ENCODE results near the gene CD302. TPM values are rescaled to one million over a fixed set of nuclear protein-coding genes. Genes with fewer than 3 reads are reported as not detected.

Gene CD302
- total RNA-seq, 1 donor from 2014 or later = 1.1 TPM

DNA sequence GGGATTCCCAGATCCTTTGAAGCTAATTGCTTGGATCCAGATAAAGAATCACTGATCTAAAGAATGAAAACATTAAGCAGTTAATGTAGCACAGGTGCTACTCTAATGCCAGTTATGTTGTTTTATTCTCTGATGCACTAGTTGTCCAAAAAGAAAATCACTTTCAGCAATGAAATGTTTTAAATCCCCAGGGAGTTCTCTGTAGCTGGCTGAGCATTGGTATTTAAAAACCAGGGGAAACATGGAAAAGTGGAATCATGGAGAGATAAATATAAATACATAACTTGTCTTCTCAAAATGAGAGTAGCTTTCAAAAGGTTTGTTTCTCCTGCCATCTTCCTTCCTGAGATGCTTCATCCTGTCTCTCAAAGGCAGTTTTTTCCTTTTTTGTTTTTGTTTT lies 37.7 kb downstream of the CD302 start:
- Mint-ChIP-seq H3K9me3 (no peaks in the 10 kb centered on the region), H3K36me3 (peaks cover 37% of the 10 kb centered on the region), H3K4me3 (no peak overlapping the region), H3K4me1 (no peaks in the 10 kb centered on the region), H3K27me3 (ENCODE audit: insufficient read depth, low read depth) (no peaks in the 10 kb centered on the region), H3K27ac (no peak overlapping the region)
- TF ChIP-seq EZH2 (IDR thresholded peaks at IDR 0.05) = no peak
- TF ChIP-seq EZH2phosphoT487 (IDR thresholded peaks at IDR 0.05) = no peak
- TF ChIP-seq, protein P1, sequence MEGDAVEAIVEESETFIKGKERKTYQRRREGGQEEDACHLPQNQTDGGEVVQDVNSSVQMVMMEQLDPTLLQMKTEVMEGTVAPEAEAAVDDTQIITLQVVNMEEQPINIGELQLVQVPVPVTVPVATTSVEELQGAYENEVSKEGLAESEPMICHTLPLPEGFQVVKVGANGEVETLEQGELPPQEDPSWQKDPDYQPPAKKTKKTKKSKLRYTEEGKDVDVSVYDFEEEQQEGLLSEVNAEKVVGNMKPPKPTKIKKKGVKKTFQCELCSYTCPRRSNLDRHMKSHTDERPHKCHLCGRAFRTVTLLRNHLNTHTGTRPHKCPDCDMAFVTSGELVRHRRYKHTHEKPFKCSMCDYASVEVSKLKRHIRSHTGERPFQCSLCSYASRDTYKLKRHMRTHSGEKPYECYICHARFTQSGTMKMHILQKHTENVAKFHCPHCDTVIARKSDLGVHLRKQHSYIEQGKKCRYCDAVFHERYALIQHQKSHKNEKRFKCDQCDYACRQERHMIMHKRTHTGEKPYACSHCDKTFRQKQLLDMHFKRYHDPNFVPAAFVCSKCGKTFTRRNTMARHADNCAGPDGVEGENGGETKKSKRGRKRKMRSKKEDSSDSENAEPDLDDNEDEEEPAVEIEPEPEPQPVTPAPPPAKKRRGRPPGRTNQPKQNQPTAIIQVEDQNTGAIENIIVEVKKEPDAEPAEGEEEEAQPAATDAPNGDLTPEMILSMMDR (IDR thresholded peaks at IDR 0.05) = no peak
- H3K27ac ChIP-seq = no peak overlapping the region
- H3K79me2 ChIP-seq (ENCODE audit: low read depth) = peaks cover 31% of the 10 kb centered on the region
- no peaks in the 10 kb centered on the region for H3K27me3 ChIP-seq
- no peak overlapping the region for H2AFZ ChIP-seq (replicated peaks)
- no peak overlapping the region for H3K9ac ChIP-seq
- H4K20me1 ChIP-seq (ENCODE audit: low read depth) = peaks cover 34% of the 10 kb centered on the region
- H3K36me3 ChIP-seq = peaks cover 34% of the 10 kb centered on the region
- DNase-seq (ENCODE audit: low spot score) = no peak
- H3K4me1 ChIP-seq = no peaks in the 10 kb centered on the region
- no peak overlapping the region for H3K4me2 ChIP-seq
- H3K9me3 ChIP-seq (ENCODE audit: low read depth) = no peaks in the 10 kb centered on the region
- H3F3A ChIP-seq (ENCODE audit: low read depth) = peaks cover 13% of the 10 kb centered on the region
- H3K4me3 ChIP-seq = no peak overlapping the region

DNA sequence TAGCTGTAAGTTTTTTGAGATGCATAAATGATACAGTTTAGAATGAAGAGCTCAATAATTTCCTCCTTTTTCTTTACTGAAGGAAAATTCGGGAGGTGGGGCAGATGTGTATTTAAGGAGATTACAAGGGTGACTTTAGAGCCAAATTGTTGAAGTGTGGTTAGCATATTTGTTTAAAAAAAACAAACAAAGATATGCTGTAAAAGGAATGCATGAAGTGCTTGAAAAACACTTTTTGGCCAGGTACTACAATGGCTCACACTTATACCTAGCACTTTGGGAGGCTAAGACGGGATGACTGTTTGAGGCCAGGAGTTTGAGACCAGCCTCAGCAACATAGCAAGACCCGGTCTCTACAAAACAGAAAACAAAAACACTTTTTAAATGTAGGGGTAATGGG lies 38.4 kb downstream of the CD302 start:
- peaks cover 38% of the 10 kb centered on the region for H3K79me2 ChIP-seq (ENCODE audit: low read depth)
- peaks cover 41% of the 10 kb centered on the region for H4K20me1 ChIP-seq (ENCODE audit: low read depth)
- no peaks in the 10 kb centered on the region for H3K27me3 ChIP-seq
- H3K4me3 ChIP-seq = no peak overlapping the region
- no peaks in the 10 kb centered on the region for H3K4me1 Mint-ChIP-seq
- H3K36me3 ChIP-seq = peaks cover 33% of the 10 kb centered on the region
- H3K4me1 ChIP-seq = no peaks in the 10 kb centered on the region
- no peaks in the 10 kb centered on the region for H3K27me3 Mint-ChIP-seq (ENCODE audit: insufficient read depth, low read depth)
- no peak for TF ChIP-seq EZH2 (IDR thresholded peaks at IDR 0.05)
- TF ChIP-seq EZH2phosphoT487 (IDR thresholded peaks at IDR 0.05) = no peak
- no peak overlapping the region for H3K27ac Mint-ChIP-seq
- peaks cover 10% of the 10 kb centered on the region for H3F3A ChIP-seq (ENCODE audit: low read depth)
- DNase-seq (ENCODE audit: low spot score) = no peak
- no peak overlapping the region for H3K9ac ChIP-seq
- no peak overlapping the region for H2AFZ ChIP-seq (replicated peaks)
- no peak overlapping the region for H3K27ac ChIP-seq
- no peak overlapping the region for H3K4me2 ChIP-seq
- H3K9me3 ChIP-seq (ENCODE audit: low read depth) = no peaks in the 10 kb centered on the region
- peaks cover 33% of the 10 kb centered on the region for H3K36me3 Mint-ChIP-seq
- no peaks in the 10 kb centered on the region for H3K9me3 Mint-ChIP-seq
- H3K4me3 Mint-ChIP-seq = no peak overlapping the region

DNA sequence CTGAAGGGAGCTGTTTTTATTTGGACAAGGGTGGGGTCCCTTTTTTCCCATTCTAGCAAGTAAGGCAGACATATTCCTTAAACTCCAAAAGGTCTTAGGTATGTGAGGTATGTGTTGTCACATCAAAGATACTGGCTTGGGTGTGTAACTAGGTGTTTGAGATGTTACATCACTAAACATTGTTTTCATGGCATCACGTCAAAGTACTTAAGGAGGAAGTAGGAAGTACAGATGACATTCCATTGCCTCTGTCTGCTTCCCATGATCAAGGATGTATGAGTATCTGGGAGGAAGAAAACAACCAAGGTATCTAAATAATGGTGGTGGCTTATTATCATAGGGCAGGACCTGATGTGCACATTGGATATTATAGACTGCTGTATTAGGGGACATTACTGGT lies 39.3 kb downstream of the CD302 start:
- Mint-ChIP-seq H3K36me3 (peaks cover 30% of the 10 kb centered on the region), H3K4me1 (no peaks in the 10 kb centered on the region), H3K9me3 (no peaks in the 10 kb centered on the region), H3K27ac (no peak overlapping the region), H3K4me3 (no peak overlapping the region), H3K27me3 (ENCODE audit: insufficient read depth, low read depth) (no peaks in the 10 kb centered on the region)
- peaks cover 17% of the 10 kb centered on the region for H3F3A ChIP-seq (ENCODE audit: low read depth)
- H3K9me3 ChIP-seq (ENCODE audit: low read depth) = no peaks in the 10 kb centered on the region
- no peaks in the 10 kb centered on the region for H3K4me1 ChIP-seq
- H2AFZ ChIP-seq (replicated peaks) = no peak overlapping the region
- peaks cover 47% of the 10 kb centered on the region for H3K79me2 ChIP-seq (ENCODE audit: low read depth)
- no peak for DNase-seq (ENCODE audit: low spot score)
- H3K9ac ChIP-seq = no peak overlapping the region
- H3K4me2 ChIP-seq = no peak overlapping the region
- no peak overlapping the region for H3K4me3 ChIP-seq
- H3K27ac ChIP-seq = no peak overlapping the region
- H3K36me3 ChIP-seq = peaks cover 31% of the 10 kb centered on the region
- peaks cover 50% of the 10 kb centered on the region for H4K20me1 ChIP-seq (ENCODE audit: low read depth)
- no peaks in the 10 kb centered on the region for H3K27me3 ChIP-seq
- TF ChIP-seq, protein P1 (IDR thresholded peaks at IDR 0.05) = no peak
- TF ChIP-seq EZH2 (IDR thresholded peaks at IDR 0.05) (no peak), EZH2phosphoT487 (IDR thresholded peaks at IDR 0.05) (no peak)

DNA sequence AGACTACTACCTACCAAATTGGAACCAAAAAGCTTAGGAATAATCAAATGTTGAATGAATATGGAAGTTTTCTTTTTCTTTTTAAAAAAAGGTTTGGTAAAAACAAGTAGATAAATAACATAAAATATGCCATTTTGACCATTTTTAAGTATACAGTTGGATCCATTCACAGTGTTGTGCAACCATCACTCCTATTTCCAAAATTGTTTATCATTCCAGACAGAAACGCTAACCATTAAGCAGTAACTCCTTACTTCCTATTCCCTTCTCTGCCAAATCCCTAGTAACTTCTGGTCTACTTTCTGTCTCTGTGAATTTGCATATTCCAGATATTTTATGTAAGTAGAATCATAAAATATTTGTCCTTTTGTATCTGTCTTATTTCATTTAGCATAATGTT lies 39.8 kb downstream of the CD302 start:
- no peaks in the 10 kb centered on the region for H3K27me3 Mint-ChIP-seq (ENCODE audit: insufficient read depth, low read depth)
- no peaks in the 10 kb centered on the region for H3K4me1 ChIP-seq
- H3K9me3 Mint-ChIP-seq = no peaks in the 10 kb centered on the region
- peaks cover 31% of the 10 kb centered on the region for H3K36me3 ChIP-seq
- no peaks in the 10 kb centered on the region for H3K4me1 Mint-ChIP-seq
- H3K27me3 ChIP-seq = no peaks in the 10 kb centered on the region
- DNase-seq (ENCODE audit: low spot score) = no peak
- peaks cover 29% of the 10 kb centered on the region for H3K36me3 Mint-ChIP-seq
- peaks cover 47% of the 10 kb centered on the region for H3K79me2 ChIP-seq (ENCODE audit: low read depth)
- TF ChIP-seq EZH2 (IDR thresholded peaks at IDR 0.05) (no peak), EZH2phosphoT487 (IDR thresholded peaks at IDR 0.05) (no peak)
- TF ChIP-seq, protein P1 (IDR thresholded peaks at IDR 0.05) = no peak
- H3F3A ChIP-seq (ENCODE audit: low read depth) = peaks cover 17% of the 10 kb centered on the region
- H3K4me3 ChIP-seq = no peak overlapping the region
- no peak overlapping the region for H2AFZ ChIP-seq (replicated peaks)
- no peak overlapping the region for H3K27ac ChIP-seq
- H3K4me3 Mint-ChIP-seq = no peak overlapping the region
- no peaks in the 10 kb centered on the region for H3K9me3 ChIP-seq (ENCODE audit: low read depth)
- peaks cover 52% of the 10 kb centered on the region for H4K20me1 ChIP-seq (ENCODE audit: low read depth)
- no peak overlapping the region for H3K27ac Mint-ChIP-seq
- no peak overlapping the region for H3K9ac ChIP-seq
- H3K4me2 ChIP-seq = no peak overlapping the region
